Lung (tissue), 12 donors: ENCODE data around the gene MATK. TPM values are rescaled to one million over a fixed set of nuclear protein-coding genes. Genes with fewer than 3 reads are reported as not detected.

Experiments
- ATAC-seq: fragments of 200-7000 bp; cut with Tn5 transposase; one replicate; pipeline ENCODE4 v1.9.1; 2020; ENCODE audit warnings: moderate number of reproducible peaks; ENCODE audit not compliant: insufficient read depth, low FRiP score
- DNase-seq, 3 donors: peaks; one replicate each; pipeline ENCODE4 v3.0.0-alpha.2; 2013 to 2017
- H3K27ac ChIP-seq, 2 donors: one replicate each; pipeline ENCODE4 v1.5.1; 2013; ENCODE audit warnings: mild to moderate bottlenecking in 2 of 2, moderate library complexity in 2 of 2, control low read depth in 1 of 2, inconsistent platforms in 1 of 2, low read depth in 1 of 2, low read length in 1 of 2
- H3K27me3 ChIP-seq, 3 donors: one replicate each; pipeline ENCODE4 v1.5.1; 2013; ENCODE audit warnings: low read length in 2 of 3; ENCODE audit not compliant: control insufficient read depth in 3 of 3, insufficient read depth in 3 of 3
- H3K36me3 ChIP-seq, 4 donors: one replicate each; pipeline ENCODE4 v1.5.1; 2013; ENCODE audit warnings: low read length in 4 of 4, mild to moderate bottlenecking in 1 of 4, moderate library complexity in 1 of 4; ENCODE audit not compliant: control insufficient read depth in 4 of 4, insufficient read depth in 4 of 4
- H3K4me1 ChIP-seq, 5 donors: one replicate each; pipeline ENCODE4 v1.5.1; 2013; ENCODE audit warnings: low read length in 5 of 5, mild to moderate bottlenecking in 2 of 5, moderate library complexity in 1 of 5; ENCODE audit not compliant: control insufficient read depth in 5 of 5, insufficient read depth in 5 of 5
- H3K4me3 ChIP-seq: one replicate; pipeline ENCODE4 v1.5.1; 2013; ENCODE audit warnings: mild to moderate bottlenecking, control low read depth, moderate library complexity
- H3K9ac ChIP-seq, 2 donors: one replicate each; pipeline ENCODE4 v1.5.1; 2013; ENCODE audit warnings: low read length in 2 of 2, control low read depth in 1 of 2; ENCODE audit not compliant: insufficient read depth in 1 of 2
- H3K9me3 ChIP-seq, 4 donors: one replicate each; pipeline ENCODE4 v1.5.1; 2013; ENCODE audit warnings: low read length in 3 of 4, mild to moderate bottlenecking in 1 of 4, moderate library complexity in 1 of 4; ENCODE audit not compliant: control insufficient read depth in 4 of 4, insufficient read depth in 3 of 4
- WGBS, 2 donors: extraction: QIAGEN DNeasy Blood & Tissue Kit; methylation state at CpG; one replicate each; pipeline ENCODE4 v1.1.7; 2013; 5-methylcytosine and 5-hydroxymethylcytosine counted together
- polyA plus RNA-seq, 2 donors: library from polyadenylated mRNA; stranded (reverse); fragments of 200-250 nt; gene quantifications; one replicate each; pipeline ENCODE4 v1.2.1, GENCODE V29; 2013
- total RNA-seq, 2 donors: library from RNA; depleted of rRNA in 1 of 2; stranded (reverse); fragments of >200 nt in 1 of 2; gene quantifications; one replicate each; pipeline ENCODE4 v1.2.1, GENCODE V29; 2014 to 2021
- TF ChIP-seq, protein P1 (sequence below): IDR thresholded peaks from 2 replicates; pipeline ENCODE4 v1.5.1; 2012; ENCODE audit warnings: mild to moderate bottlenecking; ENCODE audit errors: control extremely low read depth, extremely low read depth
- donor health status: control.
- donor health status: control.
- donor health status: Bipolar disorder and iron deficiency.
- donor health status: healthy.
- donor health status: DM: yes; HTN: yes; CAD: no.

Gene MATK
- total and polyA plus RNA-seq, 4 donors = 3.8 to 20.0 (median 6.3) TPM

DNA sequence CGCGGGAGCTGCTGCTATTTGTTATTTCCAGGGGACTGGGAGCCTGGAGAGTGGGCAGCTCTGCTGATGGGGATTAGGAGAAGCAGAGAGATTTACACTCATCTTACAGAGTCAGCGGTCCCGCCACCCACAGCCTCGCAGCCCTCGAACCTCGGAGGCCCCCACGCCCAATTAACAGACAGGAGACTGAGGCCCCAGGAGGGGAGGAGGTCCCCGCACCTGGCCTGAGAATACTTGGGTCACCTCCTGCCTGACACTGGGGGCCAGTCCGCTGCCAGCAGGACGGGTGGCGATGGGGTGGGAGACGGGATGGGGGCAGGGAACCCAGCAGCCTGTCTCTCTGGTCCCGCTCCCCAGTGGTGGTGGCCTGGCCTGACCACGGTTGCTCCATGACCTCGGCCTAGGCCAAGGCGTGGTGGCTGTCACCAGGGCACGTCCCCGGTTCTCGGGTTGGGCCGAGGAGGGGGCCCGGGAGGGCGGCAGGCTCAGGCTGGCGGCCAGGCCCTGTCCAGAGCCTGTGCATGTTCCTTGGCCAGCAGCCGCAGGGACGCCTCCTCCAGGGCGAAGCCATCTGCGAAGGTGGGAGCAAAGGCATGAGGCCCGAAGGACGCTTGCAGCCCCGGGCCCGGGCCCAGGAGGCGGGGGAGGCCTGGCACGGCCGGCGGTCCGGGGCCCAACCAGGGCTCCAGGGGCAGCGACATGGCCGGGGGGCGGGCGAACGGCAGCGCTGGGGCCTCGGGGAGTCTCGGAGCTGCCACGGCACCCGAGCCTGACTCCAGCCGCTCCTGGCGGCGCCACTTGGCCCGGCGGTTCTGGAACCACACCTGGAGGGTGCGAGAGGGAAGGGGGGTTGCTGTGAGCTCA lies 15.8 kb downstream of the MATK start:
- H3K27ac ChIP-seq = no peak overlapping the region
- no peaks in the 10 kb centered on the region for H3K9me3 ChIP-seq
- no peak for DNase-seq
- no peaks in the 10 kb centered on the region for H3K27me3 ChIP-seq
- TF ChIP-seq, protein P1, sequence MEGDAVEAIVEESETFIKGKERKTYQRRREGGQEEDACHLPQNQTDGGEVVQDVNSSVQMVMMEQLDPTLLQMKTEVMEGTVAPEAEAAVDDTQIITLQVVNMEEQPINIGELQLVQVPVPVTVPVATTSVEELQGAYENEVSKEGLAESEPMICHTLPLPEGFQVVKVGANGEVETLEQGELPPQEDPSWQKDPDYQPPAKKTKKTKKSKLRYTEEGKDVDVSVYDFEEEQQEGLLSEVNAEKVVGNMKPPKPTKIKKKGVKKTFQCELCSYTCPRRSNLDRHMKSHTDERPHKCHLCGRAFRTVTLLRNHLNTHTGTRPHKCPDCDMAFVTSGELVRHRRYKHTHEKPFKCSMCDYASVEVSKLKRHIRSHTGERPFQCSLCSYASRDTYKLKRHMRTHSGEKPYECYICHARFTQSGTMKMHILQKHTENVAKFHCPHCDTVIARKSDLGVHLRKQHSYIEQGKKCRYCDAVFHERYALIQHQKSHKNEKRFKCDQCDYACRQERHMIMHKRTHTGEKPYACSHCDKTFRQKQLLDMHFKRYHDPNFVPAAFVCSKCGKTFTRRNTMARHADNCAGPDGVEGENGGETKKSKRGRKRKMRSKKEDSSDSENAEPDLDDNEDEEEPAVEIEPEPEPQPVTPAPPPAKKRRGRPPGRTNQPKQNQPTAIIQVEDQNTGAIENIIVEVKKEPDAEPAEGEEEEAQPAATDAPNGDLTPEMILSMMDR = no peak
- ATAC-seq = no peak
- 84 to 85% methylated on average over 37 to 53 of the region's 53 CpGs for WGBS, 2 donors
- H3K4me3 ChIP-seq = no peak overlapping the region
- peaks cover 0 to 25% (median 0%) of the 10 kb centered on the region in 4 donors for H3K36me3 ChIP-seq
- no peaks in the 10 kb centered on the region for H3K4me1 ChIP-seq
- H3K9ac ChIP-seq = no peak overlapping the region

DNA sequence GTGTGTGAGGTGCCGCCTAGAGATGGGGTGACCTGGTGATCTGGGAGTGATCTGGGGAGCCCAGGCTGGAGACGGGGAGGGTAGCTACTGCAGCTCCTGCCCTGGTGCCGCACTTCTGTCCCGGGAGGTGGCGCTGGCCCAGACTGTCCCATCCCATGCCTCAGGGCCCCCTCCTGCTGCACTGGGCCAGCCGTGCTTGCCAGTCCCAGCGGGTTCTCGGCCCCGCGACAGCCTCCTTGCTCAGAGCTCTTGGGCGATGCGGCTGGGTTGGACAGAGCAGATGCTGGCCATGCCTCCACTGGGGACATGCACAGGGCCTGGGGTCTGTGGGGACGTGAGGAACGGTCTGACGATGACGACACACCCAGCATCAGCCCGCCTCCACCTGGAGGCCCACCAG lies 16.7 kb downstream of the MATK start:
- no peak for ATAC-seq
- H3K9ac ChIP-seq = no peak overlapping the region
- no peaks in the 10 kb centered on the region for H3K4me1 ChIP-seq
- H3K36me3 ChIP-seq = peaks cover 0 to 28% (median 0%) of the 10 kb centered on the region in 4 donors
- no peaks in the 10 kb centered on the region for H3K27me3 ChIP-seq
- TF ChIP-seq, protein P1 = no peak
- no peak overlapping the region for H3K4me3 ChIP-seq
- H3K9me3 ChIP-seq = no peaks in the 10 kb centered on the region
- 92 to 95% methylated on average over 17 of the region's 17 CpGs for WGBS, 2 donors
- no peak overlapping the region for H3K27ac ChIP-seq
- no peak for DNase-seq

DNA sequence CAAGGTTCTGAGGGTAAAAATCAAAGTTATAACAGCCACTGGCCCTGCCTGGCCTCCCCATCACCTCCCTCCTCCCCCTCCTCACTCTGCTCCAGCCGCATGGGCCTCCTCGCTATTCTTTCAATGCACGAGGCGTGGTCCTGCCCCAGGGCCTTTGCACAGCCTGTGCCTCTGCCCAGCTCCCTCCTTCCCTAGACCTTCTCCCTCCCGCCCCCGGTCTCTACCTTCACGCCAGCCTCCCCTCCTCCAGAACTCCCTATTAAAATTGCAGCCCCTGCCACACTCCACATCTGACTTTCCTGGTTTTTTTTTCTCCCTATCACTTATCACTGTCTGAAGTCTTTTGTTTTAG lies 17.5 kb downstream of the MATK start:
- ATAC-seq = no peak
- Histone ChIP-seq H3K27me3 (no peaks in the 10 kb centered on the region), H3K27ac (no peak overlapping the region), H3K4me3 (no peak overlapping the region), H3K4me1 (no peaks in the 10 kb centered on the region), H3K9me3 (no peaks in the 10 kb centered on the region), H3K36me3 (peaks cover 0 to 28% (median 0%) of the 10 kb centered on the region in 4 donors), H3K9ac (no peak overlapping the region)
- WGBS, 2 donors = 88 to 97% methylated on average over 7 of the region's 7 CpGs
- TF ChIP-seq, protein P1 = no peak
- DNase-seq = no peak
